Fibroblast of peridontal ligament (primary cell): Measurements from ENCODE around the gene CRYBA1.
"Not testable (repeated sequence)": the region's sequence is repeated elsewhere in the genome, so short reads cannot be mapped to it uniquely, and the experiment has no call there.

Experiments used
- DNase-seq: peaks from one replicate; pipeline ENCODE4 v3.0.0-alpha.2; 2010; ENCODE audit errors: extremely low read depth

CRYBA1 gene

GRCh38 chr17:29246628-29247027, at the start of gene CRYBA1:
TSS of gene CRYBA1 (plus strand) at chr17:29246859. CDS start at chr17:29246864, 5 bp downstream.
- DNase-seq: no peak

- no peak for DNase-seq
Observed at GRCh38 chr17:29197516-29198272, 49.0 kb upstream of the CRYBA1 start.

GRCh38 chr17:29204068-29204804, 42.4 kb upstream of the CRYBA1 start:
- DNase-seq: not testable (repeated sequence)

GRCh38 chr17:29205047-29205446, 41.6 kb upstream of the CRYBA1 start:
- no peak for DNase-seq

GRCh38 chr17:29207975-29208374, 38.7 kb upstream of the CRYBA1 start:
- no peak for DNase-seq

- no peak for DNase-seq
Observed at GRCh38 chr17:29209073-29209472, 37.6 kb upstream of the CRYBA1 start.

GRCh38 chr17:29210879-29211278, 35.8 kb upstream of the CRYBA1 start:
- DNase-seq: peak; percentile 53

- DNase-seq: no peak
Observed at GRCh38 chr17:29212094-29212631, 34.5 kb upstream of the CRYBA1 start.

GRCh38 chr17:29212681-29213121, 34.0 kb upstream of the CRYBA1 start:
- peak; percentile 43 for DNase-seq

GRCh38 chr17:29214215-29215146, 32.2 kb upstream of the CRYBA1 start:
- no peak for DNase-seq

- DNase-seq: no peak
Observed at GRCh38 chr17:29215174-29215573, 31.5 kb upstream of the CRYBA1 start.

- DNase-seq: no peak
Observed at GRCh38 chr17:29215717-29216116, 30.9 kb upstream of the CRYBA1 start.

- DNase-seq: no peak
Observed at GRCh38 chr17:29216181-29216580, 30.5 kb upstream of the CRYBA1 start.

- no peak for DNase-seq
Observed at GRCh38 chr17:29216856-29217255, 29.8 kb upstream of the CRYBA1 start.

- peak; percentile 89 for DNase-seq
Observed at GRCh38 chr17:29219378-29220047, 27.1 kb upstream of the CRYBA1 start.

- DNase-seq: not testable (repeated sequence)
Observed at GRCh38 chr17:29221338-29221737, 25.3 kb upstream of the CRYBA1 start.

- no peak for DNase-seq
Observed at GRCh38 chr17:29225396-29225795, 21.3 kb upstream of the CRYBA1 start.

- no peak for DNase-seq
Observed at GRCh38 chr17:29233301-29233700, 13.4 kb upstream of the CRYBA1 start.

- not testable (repeated sequence) for DNase-seq
Observed at GRCh38 chr17:29234972-29235371, 11.7 kb upstream of the CRYBA1 start.

- no peak for DNase-seq
Observed at GRCh38 chr17:29235904-29236303, 10.8 kb upstream of the CRYBA1 start.
